Karpas-422 (cell line): ENCODE results near the gene CDKAL1. TPM values are rescaled to one million over a fixed set of nuclear protein-coding genes. Genes with fewer than 3 reads are reported as not detected.

ENCODE experiments used
- DNase-seq: peaks from one replicate; pipeline ENCODE4 v3.0.0-alpha.2; 2015
- H2AFZ ChIP-seq: fragments of 200-600 bp; sonication (generic); 2 replicates; pipeline ENCODE4 v1.6.1; 2014; ENCODE audit warnings: antibody characterized with exemption, low read length, mixed read lengths
- H3K27ac ChIP-seq: fragments of 200-600 bp; sonication (generic); 2 replicates; pipeline ENCODE4 v1.5.1; 2014; ENCODE audit warnings: mild to moderate bottlenecking, low read length, moderate library complexity
- H3K27me3 ChIP-seq: fragments of 200-600 bp; sonication (generic); 2 replicates; pipeline ENCODE4 v1.6.1; 2014; ENCODE audit warnings: low read length, mixed read lengths
- H3K36me3 ChIP-seq: fragments of 200-600 bp; sonication (generic); 2 replicates; pipeline ENCODE4 v1.6.1; 2014; ENCODE audit warnings: low read length, mixed read lengths; ENCODE audit not compliant: insufficient read depth
- H3K4me1 ChIP-seq: fragments of 200-600 bp; sonication (generic); 2 replicates; pipeline ENCODE4 v1.6.1; 2014; ENCODE audit warnings: mild to moderate bottlenecking, low read length, mixed read lengths
- H3K4me2 ChIP-seq: fragments of 200-600 bp; sonication (generic); 2 replicates; pipeline ENCODE4 v1.6.1; 2014; ENCODE audit warnings: low read length, low read depth, mild to moderate bottlenecking; ENCODE audit not compliant: poor library complexity, severe bottlenecking
- H3K4me3 ChIP-seq: fragments of 200-600 bp; sonication (generic); 2 replicates; pipeline ENCODE4 v1.5.1; 2014; ENCODE audit warnings: mild to moderate bottlenecking, antibody characterized with exemption, low read length, mixed read lengths
- H3K79me2 ChIP-seq: fragments of 200-600 bp; sonication (generic); 2 replicates; pipeline ENCODE4 v1.6.1; 2014; ENCODE audit warnings: mild to moderate bottlenecking, low read length, mixed read lengths
- H3K9ac ChIP-seq: fragments of 200-600 bp; sonication (generic); 2 replicates; pipeline ENCODE4 v1.6.0; 2014; ENCODE audit warnings: low read length
- H3K9me2 ChIP-seq: fragments of 200-600 bp; sonication (generic), shearing (Covaris generic); replicated peaks from 2 replicates; pipeline ENCODE4 v1.6.0; 2014; ENCODE audit warnings: mild to moderate bottlenecking, low read length, moderate library complexity; ENCODE audit not compliant: insufficient read depth
- H3K9me3 ChIP-seq: fragments of 300-700, 200-600 bp; sonication (generic); 2 replicates; pipeline ENCODE4 v1.6.1; 2014; ENCODE audit warnings: low read length, mixed read lengths
- H4K20me1 ChIP-seq: fragments of 200-600 bp; sonication (generic); 2 replicates; pipeline ENCODE4 v1.6.1; 2014; ENCODE audit warnings: mild to moderate bottlenecking, antibody characterized with exemption, low read length, low read depth; ENCODE audit not compliant: insufficient read depth
- total RNA-seq: library from RNA; depleted of rRNA; stranded (reverse); fragments of >200 nt; shearing (Covaris generic); gene quantifications from 2 replicates; pipeline ENCODE4 v1.2.3, GENCODE V29; 2014; ENCODE audit warnings: low replicate concordance

Gene CDKAL1
- total RNA-seq, 1 experiment from 2014 or later = 23.7 TPM

DNA sequence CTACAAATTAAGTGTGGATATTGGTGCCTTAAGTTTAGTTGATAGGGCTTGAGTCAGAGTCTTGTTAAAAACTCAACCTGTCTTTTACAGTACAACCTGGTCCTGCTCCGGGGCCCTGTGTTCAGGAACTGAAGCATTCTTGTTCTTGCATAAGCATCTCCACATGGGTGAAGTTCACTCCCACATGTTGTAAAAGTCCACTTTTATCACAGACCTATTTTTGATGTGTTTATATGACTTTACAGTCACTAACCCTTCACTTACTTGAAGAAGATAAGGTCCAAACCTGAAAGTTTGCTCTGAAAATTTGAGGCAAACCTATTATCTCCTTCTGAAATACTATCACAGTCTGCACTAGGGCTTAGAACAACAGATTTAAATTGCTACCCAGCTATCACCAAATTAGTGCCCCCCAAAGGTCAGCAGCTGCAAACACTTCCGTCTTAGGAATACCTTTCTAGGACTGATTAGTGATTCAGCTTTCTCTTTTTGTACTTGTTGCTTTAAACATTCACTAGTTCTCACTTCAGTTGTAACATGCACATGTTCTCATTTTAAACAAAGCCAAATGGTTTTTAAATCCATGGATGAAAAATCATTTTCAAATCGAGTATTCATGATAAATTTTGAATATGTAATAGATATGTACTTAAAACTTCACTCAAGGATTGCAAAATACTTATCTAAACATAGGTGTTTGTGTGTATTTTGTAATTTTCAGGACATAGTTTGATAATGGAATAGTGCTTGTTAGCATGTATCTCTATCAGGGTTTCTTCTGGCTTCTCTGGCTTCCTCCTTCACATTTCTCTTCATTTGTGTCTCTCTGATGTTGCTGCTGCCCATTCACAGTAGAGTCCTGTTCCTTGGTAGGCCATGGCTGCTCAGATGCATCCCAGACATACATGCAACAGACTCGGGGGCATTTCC lies 589.5 kb downstream of the CDKAL1 start:
- Histone ChIP-seq H3K9me3 (no peaks in the 10 kb centered on the region), H3K4me2 (no peak overlapping the region), H3K4me1 (no peaks in the 10 kb centered on the region)

DNA sequence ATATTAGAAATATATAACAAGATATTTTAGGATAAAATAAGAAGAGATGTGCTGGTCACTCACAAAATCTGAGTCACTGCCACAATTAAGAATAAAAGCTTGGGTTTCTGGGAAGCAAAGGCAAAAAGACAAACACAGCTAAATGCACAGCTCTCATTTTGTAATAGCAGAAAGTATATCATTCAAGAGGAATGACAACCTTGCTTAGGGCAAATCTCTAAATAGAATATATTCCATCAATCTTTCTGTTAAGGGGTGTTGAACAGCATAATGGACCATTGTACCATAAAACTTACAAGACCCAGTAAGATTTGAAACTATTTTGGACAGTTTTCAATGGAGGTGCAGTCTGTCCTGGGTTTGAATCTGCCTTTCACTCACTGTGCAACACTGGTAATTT lies 594.3 kb downstream of the CDKAL1 start:
- no peaks in the 10 kb centered on the region for H4K20me1 ChIP-seq
- no peaks in the 10 kb centered on the region for H3K79me2 ChIP-seq
- no peak overlapping the region for H2AFZ ChIP-seq
- no peaks in the 10 kb centered on the region for H3K36me3 ChIP-seq
- H3K27me3 ChIP-seq = no peaks in the 10 kb centered on the region
- H3K9me2 ChIP-seq = no peaks in the 10 kb centered on the region
- H3K4me1 ChIP-seq = no peaks in the 10 kb centered on the region; the same call in 1 of the 2 replicates
- H3K9ac ChIP-seq = no peak overlapping the region
- H3K4me2 ChIP-seq = no peak overlapping the region
- DNase-seq = no peak
- H3K4me3 ChIP-seq = no peak overlapping the region
- H3K27ac ChIP-seq = no peak overlapping the region
- H3K9me3 ChIP-seq = no peaks in the 10 kb centered on the region

More for the DNA sequence above, 589.5 kb downstream of the CDKAL1 start:
- Histone ChIP-seq H3K36me3 (no peaks in the 10 kb centered on the region), H3K9ac (no peak overlapping the region), H3K27ac (no peak overlapping the region), H3K4me3 (no peak overlapping the region), H3K9me2 (no peaks in the 10 kb centered on the region), H3K27me3 (no peaks in the 10 kb centered on the region), H4K20me1 (no peaks in the 10 kb centered on the region), H2AFZ (no peak overlapping the region), H3K79me2 (no peaks in the 10 kb centered on the region)
- DNase-seq = no peak

DNA sequence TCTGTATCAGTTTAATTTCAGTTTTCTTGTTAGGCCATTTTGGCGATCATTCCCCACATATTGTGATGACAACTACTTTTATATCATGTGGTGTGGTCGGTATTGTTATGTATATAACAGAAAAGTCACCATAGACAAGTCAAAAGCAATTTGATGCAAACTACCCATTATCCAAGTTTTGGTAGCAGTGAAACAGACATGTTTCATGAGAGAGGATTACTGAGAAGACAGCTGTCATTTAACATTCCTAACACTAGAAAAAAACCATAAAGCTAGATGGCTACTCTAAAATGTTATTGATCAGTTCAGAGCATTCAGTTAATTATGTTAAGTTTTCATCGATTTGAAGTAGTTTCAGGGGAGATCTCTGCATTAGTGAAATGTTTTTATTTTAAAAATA lies 597.1 kb downstream of the CDKAL1 start:
- no peaks in the 10 kb centered on the region for H3K79me2 ChIP-seq

DNA sequence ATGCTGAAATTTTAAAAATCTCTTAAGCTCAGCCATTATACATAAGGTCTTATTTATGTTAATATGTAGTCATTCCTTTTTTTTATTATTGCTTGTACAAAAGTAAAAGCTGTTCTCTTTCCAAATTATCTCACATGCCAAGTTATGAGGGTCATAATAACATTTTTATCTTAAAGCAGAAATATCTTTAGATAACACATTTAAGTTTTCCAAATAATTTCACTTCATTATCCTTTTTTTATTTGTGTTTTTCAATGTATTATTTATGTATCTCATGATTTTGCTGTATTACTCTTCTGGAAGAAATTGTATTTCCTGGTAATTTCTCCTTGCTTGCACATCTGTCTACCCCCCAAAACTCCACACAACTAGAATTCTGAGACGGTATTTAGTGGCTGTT lies 598.2 kb downstream of the CDKAL1 start:
- Histone ChIP-seq H3K79me2 (no peaks in the 10 kb centered on the region), H3K9me2 (no peaks in the 10 kb centered on the region), H3K27ac (no peak overlapping the region), H3K4me2 (no peak overlapping the region), H2AFZ (no peak overlapping the region), H3K9me3 (no peaks in the 10 kb centered on the region), H4K20me1 (no peaks in the 10 kb centered on the region), H3K36me3 (no peaks in the 10 kb centered on the region), H3K27me3 (no peaks in the 10 kb centered on the region), H3K4me1 (no peaks in the 10 kb centered on the region; the same call in 1 of the 2 replicates), H3K9ac (no peak overlapping the region), H3K4me3 (no peak overlapping the region)
- no peak for DNase-seq

More for the DNA sequence above, 597.1 kb downstream of the CDKAL1 start:
- no peak for DNase-seq
- no peak overlapping the region for H3K9ac ChIP-seq
- no peak overlapping the region for H3K4me2 ChIP-seq
- no peaks in the 10 kb centered on the region; the same call in 1 of the 2 replicates for H3K4me1 ChIP-seq
- no peaks in the 10 kb centered on the region for H3K9me2 ChIP-seq
- H4K20me1 ChIP-seq = no peaks in the 10 kb centered on the region
- no peak overlapping the region for H3K27ac ChIP-seq
- no peak overlapping the region for H3K4me3 ChIP-seq
- no peaks in the 10 kb centered on the region for H3K9me3 ChIP-seq
- no peaks in the 10 kb centered on the region for H3K27me3 ChIP-seq
- H3K36me3 ChIP-seq = no peaks in the 10 kb centered on the region
- no peak overlapping the region for H2AFZ ChIP-seq

DNA sequence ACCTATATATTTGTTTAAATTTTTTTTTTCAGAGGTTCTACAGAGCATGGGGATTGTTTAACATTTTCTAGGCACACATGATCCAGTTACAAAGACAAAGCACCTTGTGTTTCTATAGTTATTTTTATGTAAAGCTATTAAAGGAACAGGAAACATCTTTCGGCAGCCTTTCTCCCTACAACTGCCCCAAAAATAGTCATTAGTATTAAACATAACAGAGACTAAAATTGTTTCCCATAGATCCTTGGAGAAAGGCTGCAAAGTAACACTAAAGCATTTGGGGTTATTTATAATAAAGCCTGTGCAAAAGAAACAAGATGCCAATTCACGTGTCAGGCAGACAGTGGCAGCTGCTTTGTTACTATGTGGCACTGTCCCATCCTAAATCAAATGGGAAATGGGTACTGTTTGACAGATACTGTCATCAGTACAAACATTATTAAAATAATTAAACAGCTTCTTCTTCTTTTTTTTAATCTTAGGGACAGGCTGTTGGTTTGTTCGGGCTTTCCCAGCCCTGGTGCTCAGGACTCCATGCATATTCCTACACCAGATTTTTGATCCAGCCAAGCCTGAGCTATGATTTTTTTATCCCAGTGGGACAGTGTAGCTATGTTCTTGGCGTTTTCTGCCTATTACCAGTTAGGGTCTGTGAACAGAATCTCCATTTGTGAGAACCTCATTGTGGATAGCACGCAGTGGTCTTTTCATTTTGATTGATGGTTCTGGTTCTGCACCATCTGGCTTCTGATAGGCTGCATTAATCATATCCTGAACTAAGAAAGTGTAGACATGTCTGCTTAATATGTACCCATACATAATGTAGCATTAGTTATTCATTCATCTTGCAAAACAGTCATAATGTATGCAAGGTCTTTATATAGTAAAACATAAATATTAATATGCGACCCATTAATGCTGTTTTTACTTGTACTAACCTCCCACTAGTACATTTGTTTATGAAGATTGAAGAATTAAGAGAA lies 598.9 kb downstream of the CDKAL1 start:
- no peak overlapping the region for H3K4me2 ChIP-seq
- DNase-seq = no peak
- no peak overlapping the region for H3K9ac ChIP-seq
- no peaks in the 10 kb centered on the region for H3K79me2 ChIP-seq
- H3K27ac ChIP-seq = no peak overlapping the region
- H3K27me3 ChIP-seq = no peaks in the 10 kb centered on the region
- H3K9me2 ChIP-seq = no peaks in the 10 kb centered on the region
- no peak overlapping the region for H2AFZ ChIP-seq
- no peaks in the 10 kb centered on the region; the same call in 1 of the 2 replicates for H3K4me1 ChIP-seq
- no peaks in the 10 kb centered on the region for H3K36me3 ChIP-seq
- no peaks in the 10 kb centered on the region for H4K20me1 ChIP-seq
- H3K9me3 ChIP-seq = no peaks in the 10 kb centered on the region
- no peak overlapping the region for H3K4me3 ChIP-seq

DNA sequence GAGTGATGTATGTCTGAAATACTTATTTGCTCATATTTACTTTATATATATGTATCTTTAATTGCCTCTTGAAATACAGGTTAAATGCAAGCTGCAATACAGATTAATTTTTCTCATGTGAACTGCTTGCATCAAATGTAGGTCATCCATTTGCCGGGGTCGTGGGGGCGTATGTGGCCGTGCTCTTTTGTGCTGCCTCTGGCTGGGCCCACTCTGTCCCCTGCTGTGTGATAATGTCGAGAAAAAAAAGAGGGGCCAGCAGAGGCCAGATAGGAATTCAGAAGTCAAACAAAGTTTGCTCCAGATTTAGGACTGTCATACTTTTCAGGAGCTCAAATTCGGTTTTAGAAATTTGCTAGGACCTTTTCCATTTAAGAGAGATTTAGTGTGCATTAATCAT lies 599.6 kb downstream of the CDKAL1 start:
- Histone ChIP-seq H3K27ac (no peak overlapping the region), H3K79me2 (no peaks in the 10 kb centered on the region), H3K36me3 (no peaks in the 10 kb centered on the region), H3K4me2 (no peak overlapping the region), H4K20me1 (no peaks in the 10 kb centered on the region), H3K4me1 (no peaks in the 10 kb centered on the region; the same call in 1 of the 2 replicates), H3K4me3 (no peak overlapping the region), H2AFZ (no peak overlapping the region), H3K9me3 (no peaks in the 10 kb centered on the region), H3K9ac (no peak overlapping the region), H3K27me3 (no peaks in the 10 kb centered on the region), H3K9me2 (no peaks in the 10 kb centered on the region)
- no peak for DNase-seq

DNA sequence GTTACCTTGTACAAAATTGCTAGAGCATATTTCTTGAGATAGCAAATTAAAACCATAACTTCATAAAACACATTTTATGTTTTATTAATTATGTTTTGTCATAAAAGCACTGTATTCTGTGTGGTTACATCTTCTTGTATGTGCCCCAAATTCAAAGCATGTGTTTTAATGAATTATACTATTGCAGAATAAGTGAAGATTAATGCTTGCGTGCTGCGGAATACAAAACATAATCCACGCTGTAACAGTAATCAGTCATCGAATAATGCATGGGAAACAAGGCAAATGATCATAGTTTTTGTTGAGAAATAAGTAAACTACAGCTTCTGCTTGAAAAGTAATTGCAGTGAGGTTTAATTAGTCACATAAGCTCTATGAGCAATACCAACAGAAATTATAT lies 600.1 kb downstream of the CDKAL1 start:
- Histone ChIP-seq H3K9ac (no peak overlapping the region), H3K9me2 (no peaks in the 10 kb centered on the region), H3K79me2 (no peaks in the 10 kb centered on the region), H3K36me3 (no peaks in the 10 kb centered on the region), H3K4me2 (no peak overlapping the region), H3K4me1 (no peaks in the 10 kb centered on the region; the same call in 1 of the 2 replicates), H3K4me3 (no peak overlapping the region), H3K27me3 (no peaks in the 10 kb centered on the region), H2AFZ (no peak overlapping the region), H3K9me3 (no peaks in the 10 kb centered on the region), H4K20me1 (no peaks in the 10 kb centered on the region), H3K27ac (no peak overlapping the region)
- DNase-seq = no peak
